ENCODE data around the gene SPAST. TPM values are rescaled to one million over a fixed set of nuclear protein-coding genes. Genes with fewer than 3 reads are reported as not detected.

The SPAST gene
- total and polyA plus RNA-seq, 2 of the 13 experiments (the other 11 are each of a cell fraction or from before 2014, with no cell fraction given) = 11.5 to 40.4 TPM

DNA sequence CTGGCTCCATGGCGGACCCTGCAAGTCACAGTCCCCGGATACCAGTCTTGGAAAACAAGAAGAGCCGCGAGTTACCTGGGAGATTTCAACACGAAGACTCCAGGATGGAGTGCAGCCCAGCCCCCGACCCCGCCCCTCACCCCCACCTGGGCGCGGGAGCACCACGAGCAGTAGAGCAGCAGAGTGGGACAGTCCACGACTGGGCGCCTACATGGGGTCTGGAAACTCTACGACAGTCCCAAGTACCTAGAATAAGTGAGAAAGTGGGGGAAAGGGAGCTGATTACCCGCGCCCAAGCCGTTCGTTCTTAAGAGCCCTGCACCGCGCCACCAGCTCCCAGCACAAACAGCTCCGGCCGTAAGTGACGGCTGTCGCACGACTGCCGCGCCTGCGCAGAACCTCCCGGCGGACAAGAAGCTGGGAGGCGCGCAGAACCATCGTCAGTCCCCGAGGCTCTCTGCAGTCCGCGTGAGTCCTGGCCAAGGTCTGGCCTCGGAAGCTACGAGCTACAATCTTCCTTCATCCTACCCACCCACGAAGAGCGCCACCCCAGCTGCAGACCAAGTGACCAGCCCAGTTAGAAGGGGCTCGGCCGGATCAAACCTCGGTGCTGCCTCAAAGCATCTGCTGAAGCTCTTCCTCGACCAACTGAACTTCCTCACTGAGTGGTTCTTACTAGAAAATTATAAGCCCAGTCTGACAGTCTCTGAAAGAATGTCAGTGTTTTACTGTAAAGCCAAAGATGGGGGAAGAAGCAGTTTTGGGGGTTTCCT lies 23.7 kb upstream of the SPAST start, which contains the start of gene DPY30 (continued):
- peak; percentile 23; the same call in 1 of the 2 replicates for TF ChIP-seq PATZ1 (CRISPR knock-in tag; IDR thresholded peaks at IDR 0.05)
- TF ChIP-seq MXD4 (CRISPR knock-in tag; IDR thresholded peaks at IDR 0.05) = peak; percentile 76
- no peak for TF ChIP-seq ZBTB2 (CRISPR knock-in tag; IDR thresholded peaks at IDR 0.05; ENCODE audit: low read depth)
- no peak for TF ChIP-seq ZNF30 (CRISPR knock-in tag; IDR thresholded peaks at IDR 0.05)
- TF ChIP-seq PRDM15 (CRISPR knock-in tag; IDR thresholded peaks at IDR 0.05) = peak; percentile 58; the same call in 1 of the 2 replicates
- TF ChIP-seq ZNF230 (CRISPR knock-in tag; IDR thresholded peaks at IDR 0.05) = no peak; the same call in 1 of the 2 replicates
- TF ChIP-seq HOXA9 (CRISPR knock-in tag; IDR thresholded peaks at IDR 0.05; ENCODE audit: borderline replicate concordance) = no peak
- peak; percentile 81; the same call in 1 of the 2 replicates for TF ChIP-seq ZBTB44 (CRISPR knock-in tag; IDR thresholded peaks at IDR 0.05)
- no peak for TF ChIP-seq SNRNP70 (IDR thresholded peaks at IDR 0.05; ENCODE audit: low read depth, low read length)
- peak; percentile 42; the same call in 1 of the 2 replicates for TF ChIP-seq NR2F2 (IDR thresholded peaks at IDR 0.05; ENCODE audit: borderline replicate concordance, low read depth)
- TF ChIP-seq SOX6 (IDR thresholded peaks at IDR 0.05) = no peak
- peak; percentile 64 for TF ChIP-seq SOX6 (CRISPR knock-in tag; IDR thresholded peaks at IDR 0.05)
- no peak for TF ChIP-seq MLXIP (CRISPR knock-in tag; IDR thresholded peaks at IDR 0.05; ENCODE audit: borderline replicate concordance)
- no peak for TF ChIP-seq ZNF282 (IDR thresholded peaks at IDR 0.05; ENCODE audit: partially characterized antibody)
- TF ChIP-seq RAD21 (CRISPR knock-in tag; IDR thresholded peaks at IDR 0.05) = peak; percentile 47
- no peak for TF ChIP-seq HDAC6 (IDR thresholded peaks at IDR 0.05; ENCODE audit: low read depth, low read length)

All from HepG2 (cell line).